VCaP (cell line): ENCODE data around the gene ZNF611.

ENCODE experiments used
- H3K27ac ChIP-seq: fragments of 450-650 bp; 2 replicates; pipeline ENCODE4 v1.5.1; 2017
- TF ChIP-seq, protein P1 (sequence below): fragments of 450-650 bp; conservative IDR thresholded peaks from 2 replicates; pipeline ENCODE4 v1.5.1; 2017; ENCODE audit warnings: mild to moderate bottlenecking, moderate library complexity

Gene ZNF611

GRCh38 chr19:52658595-52658994 lies 76.2 kb downstream of the ZNF611 start:
- TF ChIP-seq, protein P1, sequence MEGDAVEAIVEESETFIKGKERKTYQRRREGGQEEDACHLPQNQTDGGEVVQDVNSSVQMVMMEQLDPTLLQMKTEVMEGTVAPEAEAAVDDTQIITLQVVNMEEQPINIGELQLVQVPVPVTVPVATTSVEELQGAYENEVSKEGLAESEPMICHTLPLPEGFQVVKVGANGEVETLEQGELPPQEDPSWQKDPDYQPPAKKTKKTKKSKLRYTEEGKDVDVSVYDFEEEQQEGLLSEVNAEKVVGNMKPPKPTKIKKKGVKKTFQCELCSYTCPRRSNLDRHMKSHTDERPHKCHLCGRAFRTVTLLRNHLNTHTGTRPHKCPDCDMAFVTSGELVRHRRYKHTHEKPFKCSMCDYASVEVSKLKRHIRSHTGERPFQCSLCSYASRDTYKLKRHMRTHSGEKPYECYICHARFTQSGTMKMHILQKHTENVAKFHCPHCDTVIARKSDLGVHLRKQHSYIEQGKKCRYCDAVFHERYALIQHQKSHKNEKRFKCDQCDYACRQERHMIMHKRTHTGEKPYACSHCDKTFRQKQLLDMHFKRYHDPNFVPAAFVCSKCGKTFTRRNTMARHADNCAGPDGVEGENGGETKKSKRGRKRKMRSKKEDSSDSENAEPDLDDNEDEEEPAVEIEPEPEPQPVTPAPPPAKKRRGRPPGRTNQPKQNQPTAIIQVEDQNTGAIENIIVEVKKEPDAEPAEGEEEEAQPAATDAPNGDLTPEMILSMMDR, result no peak
- no peak overlapping the region for H3K27ac ChIP-seq

- H3K27ac ChIP-seq, result no peak overlapping the region
- TF ChIP-seq, protein P1, result no peak
These were observed 81.7 kb downstream of the ZNF611 start for GRCh38 chr19:52653161-52653560.
